HG03039 (cell line): ENCODE results near the gene G6PD.
"Not testable (repeated sequence)": the region's sequence is repeated elsewhere in the genome, so short reads cannot be mapped to it uniquely, and the experiment has no call there.

ENCODE experiments used
- ATAC-seq: cut with Tn5 transposase; IDR thresholded peaks from one replicate; pipeline ENCODE4 v1.9.1; 2021; ENCODE audit warnings: mild to moderate bottlenecking, moderate library complexity; ENCODE audit not compliant: unreplicated experiment

Gene G6PD

GRCh38 chrX:154546354-154547244 lies at the start of gene G6PD:
Gene G6PD, minus strand, starts transcription at chrX:154546846. Its CDS starts 691 bp downstream, at chrX:154546155.
- peak; percentile 44 for ATAC-seq

GRCh38 chrX:154595559-154596249 lies 49.1 kb upstream of the G6PD start:
- no peak for ATAC-seq

- no peak for ATAC-seq
Measured at GRCh38 chrX:154594491-154594890, 47.8 kb upstream of the G6PD start.

- no peak for ATAC-seq
Measured at GRCh38 chrX:154593201-154593600, 46.6 kb upstream of the G6PD start.

- no peak for ATAC-seq
Measured at GRCh38 chrX:154592505-154592904, 45.9 kb upstream of the G6PD start.

GRCh38 chrX:154590415-154590814 lies 43.8 kb upstream of the G6PD start:
- not testable (repeated sequence) for ATAC-seq

GRCh38 chrX:154584585-154585183 lies 38.0 kb upstream of the G6PD start, which contains the start of gene CTAG1A:
Gene CTAG1A, plus strand, starts transcription at chrX:154585133. Its CDS starts 74 bp downstream, at chrX:154585207.
- not testable (repeated sequence) for ATAC-seq

GRCh38 chrX:154582994-154583393 lies 36.3 kb upstream of the G6PD start:
- ATAC-seq = not testable (repeated sequence)

GRCh38 chrX:154575076-154575475 lies 28.4 kb upstream of the G6PD start:
- ATAC-seq = not testable (repeated sequence)

- not testable (repeated sequence) for ATAC-seq
Measured at GRCh38 chrX:154573061-154573460, 26.4 kb upstream of the G6PD start.

GRCh38 chrX:154570361-154570760 lies 23.7 kb upstream of the G6PD start:
- not testable (repeated sequence) for ATAC-seq

GRCh38 chrX:154562295-154562694 lies 15.6 kb upstream of the G6PD start:
- ATAC-seq = not testable (repeated sequence)

- ATAC-seq = not testable (repeated sequence)
Measured at GRCh38 chrX:154560326-154560725, 13.7 kb upstream of the G6PD start.

- ATAC-seq = not testable (repeated sequence)
Measured at GRCh38 chrX:154558896-154559295, 12.2 kb upstream of the G6PD start.

GRCh38 chrX:154558060-154558690 lies 11.5 kb upstream of the G6PD start:
- ATAC-seq = not testable (repeated sequence)

GRCh38 chrX:154552112-154552806 lies 5.6 kb upstream of the G6PD start:
- not testable (repeated sequence) for ATAC-seq

GRCh38 chrX:154549766-154550165 lies 3.1 kb upstream of the G6PD start:
- no peak for ATAC-seq

GRCh38 chrX:154548028-154548316 lies 1.3 kb upstream of the G6PD start:
- no peak for ATAC-seq

- ATAC-seq = peak; percentile 85
Measured at GRCh38 chrX:154547245-154548027, 790 bp upstream of the G6PD start, which contains the start of gene IKBKG. Gene IKBKG, plus strand, starts transcription at chrX:154547620. Its CDS starts 4,383 bp downstream, at chrX:154552003.
